Choroid plexus epithelial cell (primary cell): ENCODE results near the gene DPYD.

Experiments
- DNase-seq: peaks from one replicate; pipeline ENCODE4 v3.0.0-alpha.2; 2010; ENCODE audit warnings: low read depth
- H3K4me3 ChIP-seq: 2 replicates; pipeline ENCODE4 v1.5.1; 2011; ENCODE audit warnings: low read depth, mild to moderate bottlenecking, control low read depth, low read length, moderate library complexity
- TF ChIP-seq, protein P1 (sequence below): conservative IDR thresholded peaks from 2 replicates; pipeline ENCODE4 v1.5.1; 2011; ENCODE audit warnings: low read depth, mild to moderate bottlenecking, control low read depth, inconsistent platforms, low read length, moderate library complexity

Gene DPYD

DNA sequence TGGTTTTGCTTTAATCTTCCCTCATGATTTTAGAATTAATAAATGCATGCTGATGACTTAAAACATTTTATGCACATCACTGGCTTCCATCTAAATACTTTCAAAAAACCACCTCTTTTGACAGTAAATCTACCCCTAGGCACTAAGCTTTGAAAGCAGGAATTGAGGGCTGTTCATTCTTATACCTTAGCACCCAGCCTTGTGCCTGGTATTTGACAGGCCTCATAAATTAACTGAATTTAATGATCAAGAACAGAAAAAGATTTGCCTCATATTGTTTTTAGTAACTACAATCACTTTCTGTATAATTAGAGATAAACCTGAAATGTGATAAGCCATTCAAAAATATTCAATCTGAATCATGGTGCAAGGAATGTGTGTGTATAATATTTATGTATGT, 108.8 kb downstream of the DPYD start:
- no peak overlapping the region for H3K4me3 ChIP-seq
- TF ChIP-seq, protein P1, sequence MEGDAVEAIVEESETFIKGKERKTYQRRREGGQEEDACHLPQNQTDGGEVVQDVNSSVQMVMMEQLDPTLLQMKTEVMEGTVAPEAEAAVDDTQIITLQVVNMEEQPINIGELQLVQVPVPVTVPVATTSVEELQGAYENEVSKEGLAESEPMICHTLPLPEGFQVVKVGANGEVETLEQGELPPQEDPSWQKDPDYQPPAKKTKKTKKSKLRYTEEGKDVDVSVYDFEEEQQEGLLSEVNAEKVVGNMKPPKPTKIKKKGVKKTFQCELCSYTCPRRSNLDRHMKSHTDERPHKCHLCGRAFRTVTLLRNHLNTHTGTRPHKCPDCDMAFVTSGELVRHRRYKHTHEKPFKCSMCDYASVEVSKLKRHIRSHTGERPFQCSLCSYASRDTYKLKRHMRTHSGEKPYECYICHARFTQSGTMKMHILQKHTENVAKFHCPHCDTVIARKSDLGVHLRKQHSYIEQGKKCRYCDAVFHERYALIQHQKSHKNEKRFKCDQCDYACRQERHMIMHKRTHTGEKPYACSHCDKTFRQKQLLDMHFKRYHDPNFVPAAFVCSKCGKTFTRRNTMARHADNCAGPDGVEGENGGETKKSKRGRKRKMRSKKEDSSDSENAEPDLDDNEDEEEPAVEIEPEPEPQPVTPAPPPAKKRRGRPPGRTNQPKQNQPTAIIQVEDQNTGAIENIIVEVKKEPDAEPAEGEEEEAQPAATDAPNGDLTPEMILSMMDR, result no peak
- no peak for DNase-seq

DNA sequence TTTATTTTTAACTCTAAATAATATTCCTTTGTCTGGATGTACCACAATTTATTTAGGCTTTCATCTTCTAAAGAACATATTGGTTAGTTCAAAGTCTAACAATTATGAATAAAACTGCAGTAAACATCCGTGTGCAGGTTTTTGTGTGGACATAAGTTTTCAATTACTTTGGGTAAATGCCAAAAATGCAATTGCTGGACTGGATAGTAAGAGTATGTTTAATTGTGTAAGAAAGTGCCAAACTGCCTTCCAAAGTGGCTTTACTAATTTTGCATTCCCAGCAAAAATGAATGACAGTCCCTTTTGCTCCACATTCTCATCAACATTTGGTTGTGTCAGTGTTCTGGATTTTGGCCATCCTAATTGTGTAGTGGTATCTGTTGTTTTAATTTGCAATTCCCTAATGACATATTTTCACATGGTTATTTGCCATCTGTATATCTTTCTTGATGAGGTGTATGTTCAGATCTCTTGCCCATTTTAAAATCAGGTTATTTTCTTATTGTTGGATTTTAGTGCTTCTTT, 113.8 kb downstream of the DPYD start:
- no peak overlapping the region for H3K4me3 ChIP-seq
- peak; percentile 30 for DNase-seq
- TF ChIP-seq, protein P1, result no peak

DNA sequence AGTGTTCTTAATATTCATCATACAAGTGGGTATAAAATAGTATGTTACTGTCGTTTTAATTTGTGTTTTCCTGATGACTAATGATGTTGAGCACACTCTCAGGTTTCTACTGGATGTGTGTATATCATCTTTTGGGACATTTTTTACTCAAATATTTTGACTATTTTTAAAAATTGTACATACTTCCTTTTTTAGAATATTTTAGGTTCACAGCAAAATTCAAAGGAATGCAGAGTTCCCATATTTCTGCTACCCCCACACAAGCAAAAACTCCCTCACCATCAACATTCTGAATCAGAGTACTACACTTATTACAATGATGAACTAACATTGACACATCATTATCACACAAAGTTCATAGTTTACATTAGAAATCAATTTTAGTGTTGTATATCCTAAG, 114.5 kb downstream of the DPYD start:
- TF ChIP-seq, protein P1, result no peak
- peak; percentile 9 for DNase-seq
- no peak overlapping the region for H3K4me3 ChIP-seq

DNA sequence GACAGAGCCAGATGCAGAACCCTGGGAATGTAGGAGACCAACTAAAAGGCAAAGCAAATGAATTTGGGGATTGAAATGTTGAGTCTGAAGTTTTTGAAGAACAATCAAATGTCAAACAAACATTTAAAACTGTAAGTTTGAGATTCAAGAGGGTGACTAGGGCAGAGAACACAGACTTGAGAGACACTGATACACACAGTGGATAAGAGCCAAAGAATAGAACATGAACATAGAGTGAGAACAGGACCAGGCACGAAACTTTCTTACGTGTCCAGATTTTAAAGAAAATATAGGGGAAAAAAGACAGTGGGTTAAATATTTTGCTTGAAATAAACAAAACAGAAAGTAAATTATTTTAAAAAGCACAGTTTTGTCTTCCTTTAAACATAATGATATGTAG, 115.7 kb downstream of the DPYD start:
- H3K4me3 ChIP-seq, result no peak overlapping the region
- no peak for DNase-seq
- TF ChIP-seq, protein P1, result no peak

DNA sequence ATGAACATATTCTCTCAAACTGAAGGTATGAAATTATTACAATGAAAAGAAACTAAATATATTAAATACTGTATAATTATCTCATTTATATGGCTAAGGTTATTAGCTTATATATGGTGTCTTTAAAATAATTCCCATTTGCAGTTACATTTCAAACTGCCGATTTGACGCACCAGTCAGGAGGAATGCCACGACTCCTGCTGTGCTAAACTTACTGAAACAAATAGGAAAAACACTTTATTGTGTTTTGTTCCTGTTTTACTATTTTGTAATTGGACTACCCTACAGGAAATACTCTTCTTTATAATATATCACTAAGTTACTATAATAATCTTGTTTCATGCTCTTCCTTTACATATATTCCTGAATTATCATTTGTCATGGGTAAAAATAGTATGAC, 117.8 kb downstream of the DPYD start:
- TF ChIP-seq, protein P1, result no peak
- DNase-seq, result no peak
- H3K4me3 ChIP-seq, result no peak overlapping the region

DNA sequence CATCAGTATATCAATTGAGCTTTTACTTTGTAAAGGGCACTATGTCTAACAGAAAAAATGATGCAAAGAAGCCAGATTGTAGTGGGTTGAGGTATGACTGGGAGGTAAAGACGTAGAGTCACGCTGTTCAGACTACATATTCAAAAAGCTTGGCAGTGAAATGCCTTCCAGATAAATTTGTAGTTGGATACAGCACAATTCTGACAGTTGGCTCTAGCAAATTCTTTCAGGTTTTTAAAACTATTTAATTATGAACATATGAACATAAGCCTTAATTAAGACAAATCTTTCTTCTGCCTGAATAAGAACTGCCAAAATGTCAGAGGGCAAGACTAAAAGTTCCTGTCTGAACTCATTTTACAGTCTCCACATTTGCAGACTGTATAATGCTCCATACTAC, 118.8 kb downstream of the DPYD start:
- TF ChIP-seq, protein P1, result no peak
- DNase-seq, result no peak
- no peak overlapping the region for H3K4me3 ChIP-seq

DNA sequence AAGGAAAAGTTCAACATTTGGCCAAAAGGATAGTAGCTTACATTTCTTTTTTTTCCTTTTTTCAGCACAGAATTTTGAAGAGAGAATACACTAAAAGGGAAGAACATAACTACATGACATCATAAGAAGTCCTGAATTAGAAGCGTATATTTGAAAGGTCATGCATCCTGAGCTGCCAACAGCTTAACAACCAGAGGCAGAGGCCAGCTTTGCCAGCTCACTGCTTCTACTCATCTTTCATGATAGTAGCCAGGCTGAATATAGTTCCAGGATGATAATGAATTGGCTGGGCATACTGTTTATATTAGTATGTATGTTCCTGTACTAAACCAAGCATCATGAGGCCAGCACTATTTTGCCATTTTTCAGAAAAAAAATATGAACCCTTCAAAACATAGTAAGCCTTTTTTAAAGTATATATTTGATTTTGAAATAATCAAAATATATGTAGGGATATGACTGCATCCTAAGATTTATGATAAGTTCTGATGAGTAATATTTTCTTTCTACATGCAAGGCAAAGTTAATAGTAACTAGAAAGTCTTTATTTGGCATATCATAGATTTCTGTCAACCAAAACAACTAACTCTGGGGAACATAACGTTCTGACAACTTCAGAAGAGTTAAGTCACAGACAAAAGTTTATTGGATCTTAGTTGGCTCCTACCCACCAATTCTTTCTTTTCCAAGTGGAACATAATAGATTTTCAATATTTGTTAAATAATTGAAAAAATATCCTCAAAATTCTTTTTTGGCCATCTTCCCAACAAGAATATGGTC, 123.2 kb downstream of the DPYD start:
- TF ChIP-seq, protein P1, result no peak
- no peak overlapping the region for H3K4me3 ChIP-seq
- DNase-seq, result peak; percentile 42
